ENCODE results near the gene NCOA1.
"Not testable (repeated sequence)": the region's sequence is repeated elsewhere in the genome, so short reads cannot be mapped to it uniquely, and the experiment has no call there.

NCOA1 gene

DNA sequence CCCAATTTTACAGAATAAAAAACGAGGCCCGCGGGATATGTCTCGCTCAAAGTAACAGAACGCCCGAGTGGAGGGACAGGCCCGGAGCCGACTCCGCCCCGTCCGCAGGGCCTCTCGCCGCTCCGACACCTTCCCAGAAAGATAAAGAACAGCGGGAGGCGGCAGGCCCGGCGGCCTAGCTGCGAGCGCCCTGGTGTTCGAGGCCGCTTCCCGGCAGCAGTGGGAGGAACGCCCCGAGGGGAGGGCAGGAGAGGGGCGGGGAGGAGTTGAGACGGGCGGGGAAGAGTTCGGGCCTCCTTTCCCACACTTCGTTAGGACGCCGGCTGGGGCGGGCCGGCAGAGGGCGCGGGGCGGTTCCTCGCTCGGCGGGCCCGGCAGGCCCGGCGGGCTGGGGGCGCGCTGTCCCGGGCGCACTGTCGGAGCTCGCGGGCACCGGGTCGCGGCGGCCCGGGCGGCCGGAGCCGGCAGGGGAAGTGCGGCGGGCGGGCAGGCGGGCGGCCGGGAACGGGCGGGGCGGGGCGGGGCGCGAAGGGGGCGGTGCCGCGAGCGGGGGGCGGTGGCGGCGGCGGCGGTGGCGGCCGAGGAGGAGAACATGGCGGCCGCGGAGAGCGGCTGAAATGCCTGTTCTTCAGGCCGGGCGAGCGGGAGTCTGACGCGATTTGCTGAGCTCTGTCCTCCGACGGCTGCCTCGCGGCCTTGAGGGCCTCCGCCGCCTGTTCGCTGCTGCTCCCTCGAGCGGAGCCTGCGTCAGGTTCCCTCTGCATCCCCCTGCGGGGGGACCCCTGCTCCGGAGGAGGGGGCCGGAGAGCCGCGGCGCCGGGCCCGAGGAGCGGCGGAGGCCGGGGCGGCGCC lies at the start of gene NCOA1:
TSS of gene NCOA1 (plus strand) at position 565 of the 852 bp plus-strand sequence. CDS start 167,424 bp downstream, outside the sequence.
- peak; percentile 36 for DNase-seq

DNA sequence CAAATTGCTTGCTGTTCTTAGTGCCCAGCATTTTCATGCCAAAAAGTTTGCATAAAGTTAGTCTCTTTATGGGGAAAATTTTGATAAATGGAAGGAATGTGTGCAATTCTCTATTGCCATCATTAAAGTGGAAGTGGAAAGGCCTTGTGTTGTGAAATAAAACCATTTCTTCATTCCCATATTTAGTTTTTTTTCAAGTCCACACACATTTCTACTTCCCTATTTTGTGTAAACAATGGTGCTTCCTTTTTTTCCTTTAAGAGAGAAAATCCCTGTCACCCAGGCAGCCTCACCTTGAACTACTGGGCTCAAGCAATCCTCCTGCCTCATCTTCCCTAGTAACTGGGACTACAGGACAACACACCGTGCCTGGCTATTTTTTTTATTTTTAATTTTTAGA lies 42.3 kb upstream of the NCOA1 start:
- no peak for DNase-seq

DNA sequence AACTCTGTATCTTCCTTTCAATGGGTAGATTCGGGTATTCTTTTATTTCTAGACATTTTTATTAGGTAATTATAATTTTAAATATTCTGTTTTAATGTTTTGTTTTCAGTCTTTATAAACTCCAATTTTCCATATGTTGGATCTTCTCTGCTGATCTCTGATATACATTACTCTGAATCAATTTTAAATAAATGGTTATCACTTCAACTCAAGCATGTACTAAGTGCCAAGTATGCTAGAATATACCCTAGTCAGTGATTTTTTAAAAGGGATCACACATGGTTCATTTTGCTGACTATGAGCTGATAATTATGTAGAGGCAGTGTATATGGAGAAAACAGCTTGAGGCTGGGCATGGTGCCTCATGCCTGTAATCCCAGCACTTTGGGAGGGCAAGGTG lies 41.7 kb upstream of the NCOA1 start:
- no peak for DNase-seq

DNA sequence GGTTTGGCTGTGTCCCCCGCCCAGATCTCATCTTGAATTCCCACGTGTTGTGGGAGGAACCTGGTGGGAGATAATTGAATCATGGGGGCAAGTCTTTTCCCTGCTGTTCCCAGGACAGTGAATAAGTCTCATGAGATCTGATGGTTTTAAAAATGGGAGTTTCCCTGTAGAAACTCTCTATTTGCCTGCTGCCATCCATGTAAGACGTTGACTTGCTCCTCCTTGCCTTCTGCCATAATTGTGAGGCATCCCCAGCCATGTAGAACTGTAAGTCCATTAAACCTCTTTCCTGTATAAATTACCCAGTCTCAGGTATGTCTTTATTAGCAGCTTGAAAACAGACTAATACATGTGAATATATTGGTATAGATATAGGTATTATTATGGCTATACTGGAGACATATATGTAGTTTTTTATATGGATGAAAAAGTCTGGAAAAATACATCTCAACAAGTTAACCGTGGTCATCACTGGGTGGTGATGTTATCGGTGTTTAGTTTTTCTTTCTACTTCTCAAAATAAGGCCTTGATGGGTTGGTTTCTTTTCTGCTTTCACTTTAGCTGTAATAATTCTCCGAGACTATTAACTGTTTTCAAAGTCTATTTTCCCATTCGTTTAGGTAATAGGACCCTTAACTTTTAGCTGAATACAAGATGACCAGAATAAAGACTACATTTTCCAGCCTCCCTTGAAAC lies 39.1 kb upstream of the NCOA1 start:
- DNase-seq, result no peak

DNA sequence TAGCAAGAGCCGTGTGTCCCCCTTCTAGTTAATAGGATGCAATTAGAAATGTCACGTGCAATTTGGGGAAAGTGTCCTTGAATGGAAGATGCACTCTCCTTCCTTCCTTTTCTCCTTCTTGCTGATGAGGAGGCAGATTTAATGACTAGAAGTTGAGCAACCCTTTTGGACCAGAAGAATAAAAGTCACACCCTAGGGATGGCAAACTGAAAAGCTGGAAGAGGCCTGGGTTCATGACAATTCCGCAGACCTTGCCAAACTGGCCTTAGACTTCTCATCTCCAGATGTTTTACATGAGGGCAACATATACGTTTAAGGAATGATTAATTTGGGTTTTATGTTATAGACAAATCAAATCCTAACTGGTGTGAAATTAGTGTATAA lies 38.6 kb upstream of the NCOA1 start:
- DNase-seq, result no peak

DNA sequence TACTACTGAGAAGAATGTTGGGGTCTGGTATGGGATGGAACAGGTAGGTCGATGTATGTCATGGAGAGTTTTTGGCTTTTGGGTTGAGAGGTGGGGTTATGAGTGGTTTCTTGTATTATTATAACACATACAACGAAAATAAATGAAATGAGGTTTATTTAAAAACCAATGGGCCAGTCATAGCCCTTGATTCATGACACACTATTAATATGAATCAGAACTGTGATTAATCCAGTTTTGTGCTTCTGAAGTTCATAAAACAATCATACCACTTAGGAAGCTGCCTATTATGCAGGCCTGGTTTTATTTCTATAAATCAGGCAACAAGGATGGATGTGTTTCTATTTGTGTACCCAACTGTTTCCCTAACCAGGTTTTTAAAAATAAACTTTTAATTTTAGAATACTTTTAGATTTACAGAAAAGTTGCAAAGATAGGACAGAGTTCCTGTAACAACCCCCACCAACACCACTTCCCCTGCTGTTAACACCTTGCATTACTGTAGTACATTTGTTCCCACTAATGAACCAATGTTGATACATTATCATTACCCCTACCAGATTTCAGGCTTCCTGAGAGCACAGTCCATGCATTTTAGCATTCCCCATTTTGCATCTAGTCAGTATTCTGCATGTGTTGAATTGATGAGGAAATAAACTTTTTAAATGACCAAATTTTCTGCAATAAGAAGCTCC lies 37.5 kb upstream of the NCOA1 start:
- no peak for DNase-seq

DNA sequence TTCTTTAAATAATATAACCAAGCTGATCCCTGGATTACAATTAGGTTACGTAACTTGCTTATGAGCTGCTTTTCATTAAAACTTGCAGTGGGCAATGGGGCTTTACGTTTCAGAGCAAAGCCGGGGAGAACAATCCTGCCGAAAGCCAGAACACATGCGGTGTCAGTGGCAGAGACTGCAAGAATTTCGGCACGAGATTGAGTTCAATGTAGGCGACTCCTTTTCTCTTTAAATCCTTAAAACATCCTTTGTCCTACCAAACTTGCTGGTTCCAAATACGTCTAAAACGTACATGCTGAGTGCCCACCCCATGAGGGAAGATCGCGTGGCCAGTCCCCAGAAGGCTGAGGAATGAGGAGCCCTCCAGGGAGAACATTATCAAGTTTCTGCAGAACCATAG lies 36.8 kb upstream of the NCOA1 start:
- DNase-seq, result no peak

DNA sequence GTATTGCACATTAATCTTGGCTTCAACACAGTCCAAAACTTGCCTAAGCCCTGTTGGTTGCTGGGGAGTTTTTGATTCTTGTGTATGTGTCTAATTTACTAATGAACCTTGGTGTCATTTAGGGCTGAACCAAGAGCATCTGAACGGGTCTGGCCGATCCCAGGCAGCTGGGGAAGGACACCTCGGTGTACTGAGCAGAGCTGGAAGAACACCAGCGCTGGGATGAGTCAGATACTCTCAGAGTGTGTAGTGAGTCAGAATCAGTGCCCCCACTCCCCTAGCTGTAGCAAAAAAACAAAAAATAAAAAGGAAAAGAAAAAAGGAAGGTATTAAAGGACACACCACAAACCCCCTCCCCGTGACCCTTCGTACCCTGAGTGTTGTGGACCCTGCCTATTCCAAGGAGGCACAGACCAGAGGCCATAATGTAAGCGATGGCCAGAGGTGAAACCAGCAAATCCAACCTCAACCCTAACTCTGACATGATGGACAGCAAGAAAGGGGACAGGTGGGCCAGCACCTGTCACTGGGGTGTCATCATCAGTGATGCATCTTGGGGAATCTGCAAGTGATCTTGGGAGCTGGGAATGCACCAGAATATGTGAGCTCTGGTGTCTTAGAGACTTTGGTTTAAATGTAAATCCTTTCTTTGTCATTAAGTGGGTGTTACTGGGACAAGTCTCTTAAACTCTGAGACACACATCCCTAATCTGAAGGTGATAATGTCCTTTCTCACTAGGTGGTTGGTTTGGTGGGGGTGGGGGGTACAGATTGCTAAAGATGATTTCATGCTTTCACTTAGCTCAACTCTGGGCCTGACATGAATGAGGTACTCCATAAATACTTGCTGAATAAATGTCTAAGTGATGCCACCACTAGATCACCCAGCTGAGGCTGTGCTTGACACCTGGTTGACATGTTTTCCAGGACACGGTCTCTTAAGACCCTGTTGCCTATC lies 34.2 kb upstream of the NCOA1 start:
- DNase-seq, result no peak

DNA sequence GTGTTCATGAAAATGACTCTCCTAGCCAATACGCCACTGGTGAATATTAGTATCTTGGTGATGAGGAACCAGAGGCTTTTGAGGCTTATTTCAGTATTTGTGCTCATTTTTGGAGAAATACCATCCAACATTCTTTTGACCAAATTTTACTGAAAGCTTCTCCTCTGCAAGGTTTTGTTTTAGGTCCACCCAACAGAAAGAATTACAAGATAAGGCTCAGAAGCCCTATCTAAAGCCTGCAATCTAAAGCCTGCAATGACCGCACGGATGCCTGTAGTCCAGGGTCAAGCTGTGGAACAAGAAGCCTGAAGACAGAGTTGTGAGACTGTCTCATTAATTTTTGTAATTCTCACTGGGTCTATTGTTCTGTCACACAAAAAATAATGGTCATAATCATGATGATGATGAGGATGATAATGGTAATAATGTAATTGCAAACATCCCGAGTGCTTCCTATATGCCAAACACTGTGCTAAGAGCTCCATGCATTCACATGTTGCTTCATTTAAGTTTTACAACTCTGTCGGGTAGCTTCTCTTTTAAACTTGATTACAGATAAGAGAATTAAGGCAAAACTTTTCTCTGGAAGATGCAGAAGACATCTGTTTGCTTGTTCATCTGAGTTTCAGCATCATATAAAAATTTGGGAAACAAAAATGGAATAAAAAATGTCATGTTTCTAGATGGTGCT lies 33.2 kb upstream of the NCOA1 start:
- DNase-seq, result no peak

DNA sequence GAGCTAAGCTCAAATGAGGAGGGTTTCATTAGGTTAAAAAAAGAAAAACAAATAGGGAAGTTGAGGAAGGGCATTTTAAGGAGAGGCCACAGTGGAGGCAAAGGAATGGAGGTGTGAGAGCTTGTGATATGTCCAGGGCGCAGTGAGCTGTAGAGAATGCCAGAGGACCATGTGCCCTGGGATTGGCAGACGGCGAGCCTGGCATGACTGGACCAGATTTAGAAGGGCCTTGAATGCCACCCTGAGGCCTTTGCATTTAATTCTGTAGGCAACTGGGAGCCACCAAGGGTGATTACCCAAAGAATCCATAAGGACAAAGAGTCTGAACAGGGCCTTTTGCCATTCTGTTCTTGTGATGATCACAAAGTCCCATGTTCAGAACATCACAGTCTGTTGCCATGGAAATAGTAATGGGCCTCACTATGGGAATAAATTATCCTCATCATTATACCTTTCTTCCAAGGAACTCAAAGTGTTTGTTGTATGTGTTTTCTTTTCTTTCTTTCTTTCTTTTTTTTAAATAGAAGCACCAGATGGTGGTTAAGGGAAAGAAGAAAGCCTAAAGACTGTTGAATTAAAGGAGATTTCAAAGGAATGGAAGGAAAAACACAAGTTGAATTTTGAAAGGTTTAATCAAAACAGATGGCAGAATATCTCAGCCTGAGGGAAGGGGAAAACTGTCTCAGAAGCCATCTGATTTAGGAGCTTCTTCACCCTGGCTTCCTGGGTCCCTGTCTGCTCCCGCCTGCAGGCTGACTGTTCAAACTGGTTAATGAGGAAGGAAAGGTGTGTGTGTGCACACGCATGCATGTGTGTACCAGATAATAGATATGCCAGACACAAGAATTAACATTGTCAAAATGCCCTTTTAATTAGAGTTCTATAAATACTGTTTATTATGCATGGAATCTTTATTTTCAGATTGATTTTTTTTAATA lies 31.6 kb upstream of the NCOA1 start:
- no peak for DNase-seq

DNA sequence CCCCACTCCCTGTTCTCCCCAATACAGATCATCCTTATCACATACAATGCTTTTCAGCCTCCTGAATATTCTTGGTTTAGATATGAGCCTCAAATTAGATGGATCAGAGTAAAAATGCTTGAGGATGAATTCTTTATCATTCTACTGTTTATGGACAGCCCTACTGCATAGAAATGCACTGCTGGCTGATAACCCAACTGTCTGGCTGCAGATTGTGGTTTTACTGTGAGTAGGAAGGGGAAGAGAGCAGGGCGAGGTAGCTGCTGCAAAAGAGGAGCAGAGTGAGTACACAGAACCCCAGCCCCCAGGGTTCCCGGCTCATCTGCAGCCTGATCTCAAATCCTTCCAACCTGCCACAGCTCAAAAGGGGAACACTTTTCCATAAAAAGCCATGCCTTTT lies 29.4 kb upstream of the NCOA1 start:
- no peak for DNase-seq

DNA sequence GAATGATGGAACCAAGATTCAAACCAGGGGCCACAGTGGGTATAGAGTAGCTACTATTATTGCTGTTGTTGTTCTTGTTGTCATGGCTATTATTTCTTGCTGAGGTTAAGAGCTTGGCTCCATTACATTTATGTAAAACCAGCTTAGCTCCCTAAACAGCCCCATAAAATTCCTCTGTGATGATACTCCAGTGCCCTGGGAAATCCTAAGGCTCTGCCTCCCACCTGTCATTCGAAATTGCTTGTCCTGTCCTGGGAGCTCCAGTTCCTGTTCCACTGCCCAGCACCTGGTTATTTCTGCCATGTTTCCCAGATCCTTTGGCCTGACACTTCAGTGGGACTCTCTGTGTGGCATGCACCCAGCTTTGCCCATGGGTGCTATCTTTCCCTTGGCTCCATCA lies 27.8 kb upstream of the NCOA1 start:
- no peak for DNase-seq

DNA sequence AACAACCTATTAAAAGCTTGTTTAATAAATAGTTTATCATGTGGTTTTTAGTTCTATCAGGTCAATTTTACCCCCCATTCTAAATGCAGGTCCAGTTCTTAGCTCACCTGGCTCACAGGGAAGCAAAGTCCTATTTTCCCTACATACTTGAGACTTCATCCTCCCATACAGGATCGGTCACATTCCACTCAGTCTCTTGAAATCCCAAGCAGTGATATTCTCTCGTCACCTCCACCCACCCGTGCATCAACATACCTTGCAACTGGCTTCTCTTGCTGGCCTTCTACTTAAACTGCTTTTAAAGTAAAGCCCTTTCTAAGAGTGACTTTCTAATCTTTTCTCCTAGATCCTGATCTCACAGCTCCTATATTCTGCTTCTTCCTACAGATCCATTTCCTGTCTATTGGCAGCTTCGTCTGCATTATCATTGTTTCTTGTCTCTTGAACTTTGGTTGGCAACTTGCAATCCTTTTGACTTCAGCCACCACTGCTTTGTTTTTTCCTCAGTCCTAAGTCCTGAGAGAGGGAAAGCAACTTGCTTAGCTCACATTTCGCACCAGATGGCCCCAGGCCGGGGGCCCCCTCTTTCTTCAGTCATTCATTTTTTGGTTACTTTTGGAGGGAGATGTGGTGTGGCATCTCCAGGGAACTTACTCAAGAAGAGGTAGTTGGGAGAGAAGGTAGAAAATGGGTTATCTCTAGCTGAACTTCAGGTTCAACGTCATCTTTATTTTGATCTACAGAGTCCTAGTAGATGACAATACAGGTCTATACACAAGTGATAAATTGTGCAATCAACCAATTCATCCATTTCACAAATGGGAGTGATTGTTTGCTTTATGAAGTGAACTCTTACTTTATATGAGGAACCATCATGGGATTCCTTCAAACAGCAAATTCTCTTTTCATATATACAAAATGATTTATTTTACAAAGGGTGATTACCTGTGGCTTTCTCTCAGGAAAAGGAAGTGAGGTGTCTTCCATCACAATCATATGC lies 23.9 kb upstream of the NCOA1 start:
- DNase-seq, result no peak

DNA sequence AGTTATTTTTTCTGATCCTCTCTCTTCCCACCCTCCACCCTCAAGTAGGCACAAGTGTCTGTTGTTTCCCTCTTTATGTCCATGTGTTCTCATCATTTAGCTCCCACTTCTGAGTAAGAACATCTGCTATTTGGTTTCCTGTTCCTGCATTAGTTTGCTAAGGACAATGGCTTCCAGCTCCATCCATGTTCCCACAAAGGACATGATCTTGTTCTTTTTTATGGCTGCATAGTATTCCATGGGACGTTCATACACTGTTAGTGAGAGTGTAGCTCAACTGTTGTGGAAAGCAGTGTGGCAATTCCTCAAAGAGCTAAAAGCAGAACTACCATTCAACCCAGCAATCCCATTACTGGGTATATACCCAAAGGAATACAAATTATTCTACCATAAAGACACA lies 22.6 kb upstream of the NCOA1 start:
- DNase-seq, result not testable (repeated sequence)

DNA sequence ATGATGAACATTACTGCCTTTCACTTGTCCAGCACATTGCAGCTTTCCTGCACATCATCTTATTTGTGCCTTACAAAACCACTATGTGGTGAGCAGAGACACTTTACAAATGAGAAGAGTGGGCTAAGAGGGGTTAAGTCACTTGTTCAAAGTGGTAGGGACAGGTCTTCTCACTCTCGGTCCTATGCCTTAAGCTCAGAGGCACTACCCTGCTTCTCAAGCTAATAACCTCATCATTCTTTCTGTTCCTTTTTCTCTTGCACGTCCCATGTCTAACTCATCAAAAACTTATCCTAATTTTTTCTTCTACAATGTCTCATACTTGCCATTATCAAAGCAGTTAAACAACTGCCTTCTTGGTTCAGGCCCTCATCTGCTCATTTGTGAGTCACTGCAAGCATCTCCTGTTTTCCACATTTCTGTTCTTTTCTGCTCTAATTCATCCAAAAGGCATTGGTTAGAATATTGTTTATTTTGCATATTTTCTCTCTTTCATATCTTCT lies 21.9 kb upstream of the NCOA1 start:
- DNase-seq, result no peak

DNA sequence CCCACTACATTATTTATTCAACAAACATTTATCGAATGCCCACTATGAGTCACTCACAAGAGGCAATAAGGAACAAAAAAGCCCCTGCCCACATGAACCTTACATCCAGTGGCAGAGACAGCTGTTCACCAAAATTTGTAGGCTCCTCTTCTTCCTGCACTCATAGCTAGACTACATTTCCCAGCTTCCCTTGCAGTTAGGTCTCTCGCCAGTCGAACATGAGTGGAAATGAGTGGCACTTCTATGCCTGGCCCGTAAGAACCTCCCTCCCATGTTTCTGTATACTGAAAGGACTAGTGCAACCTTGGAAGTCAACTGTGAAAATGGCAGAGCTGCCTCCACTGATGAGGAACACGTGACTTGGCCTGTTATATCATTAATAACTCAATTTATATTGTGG lies 19.4 kb upstream of the NCOA1 start:
- no peak for DNase-seq

DNA sequence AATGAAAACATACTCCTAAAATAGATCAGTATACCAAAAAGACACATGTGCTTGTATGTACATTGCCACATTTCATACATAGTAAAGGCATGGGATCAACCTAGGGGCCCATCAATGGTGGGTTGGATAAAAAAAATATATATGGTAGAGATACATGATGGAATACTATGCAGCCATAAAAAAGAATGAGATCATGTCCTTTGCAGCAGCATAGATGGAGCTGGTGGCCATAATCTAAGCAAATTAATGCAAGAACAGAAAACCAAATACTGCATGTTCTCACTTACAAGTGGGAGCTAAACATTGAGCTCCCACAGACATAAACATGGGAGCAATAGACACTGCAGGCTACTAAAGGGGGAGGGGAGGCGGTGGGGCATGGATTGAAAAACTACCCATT lies 18.6 kb upstream of the NCOA1 start:
- no peak for DNase-seq

DNA sequence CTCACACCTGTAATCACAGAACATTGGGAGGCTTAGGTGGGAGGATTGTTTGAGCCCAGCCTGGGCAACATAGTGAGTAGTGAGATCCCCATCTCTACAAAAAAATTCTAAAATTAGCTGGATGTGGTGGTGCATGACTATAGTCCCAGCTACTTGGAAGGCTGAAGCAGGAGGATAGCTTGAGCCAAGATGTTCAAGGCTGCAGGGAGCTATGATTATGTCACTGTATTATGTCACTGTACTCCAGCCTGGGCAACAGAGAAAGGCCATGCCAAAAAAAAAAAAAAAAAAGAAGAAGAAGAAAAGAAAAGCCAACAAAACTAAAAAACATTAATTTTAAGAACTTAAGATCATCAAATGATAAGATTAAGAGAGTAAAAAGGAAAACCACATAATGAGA lies 17.4 kb upstream of the NCOA1 start:
- DNase-seq, result no peak

DNA sequence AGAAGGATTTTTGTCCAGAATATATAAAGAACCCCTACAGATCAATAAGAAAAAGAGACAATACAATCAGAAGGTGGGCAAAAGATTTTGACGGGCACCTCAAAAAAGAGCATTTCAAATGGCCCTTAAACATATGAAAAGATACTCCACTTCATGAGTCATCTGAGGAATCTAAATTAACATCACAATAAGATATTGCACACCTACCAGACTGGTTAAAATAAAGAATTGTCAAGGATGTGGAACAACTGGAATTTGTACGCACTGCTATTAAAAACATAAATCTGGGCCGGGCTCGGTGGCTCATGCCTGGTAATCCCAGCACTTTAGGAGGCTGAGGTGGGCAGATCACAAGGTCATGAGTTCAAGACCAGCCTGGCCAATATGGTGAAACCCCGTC lies 17.0 kb upstream of the NCOA1 start:
- DNase-seq, result no peak

Data from NCI-H748 treated with DMSO at 0.1 percent for 48 hours (cell line).